Mesodermal cell (in vitro differentiated cells): ENCODE results near the gene LECT2.

Source experiments
- H3K27ac ChIP-seq: 2 replicates; pipeline ENCODE4 v1.7.0; 2013; ENCODE audit warnings: mild to moderate bottlenecking, low read depth, low read length, moderate library complexity; ENCODE audit not compliant: severe bottlenecking
- H3K36me3 ChIP-seq: 2 replicates; pipeline ENCODE4 v1.7.1; 2013; ENCODE audit warnings: mild to moderate bottlenecking, low read length, moderate library complexity; ENCODE audit not compliant: control insufficient read depth, insufficient read depth
- H3K4me1 ChIP-seq: one replicate; pipeline ENCODE4 v1.7.1; 2013; ENCODE audit warnings: mild to moderate bottlenecking, low read length; ENCODE audit not compliant: insufficient read depth, control insufficient read depth, poor library complexity, severe bottlenecking
- H3K4me3 ChIP-seq: 2 replicates; pipeline ENCODE4 v1.7.0; 2013; ENCODE audit warnings: low read length, control low read depth, mild to moderate bottlenecking; ENCODE audit not compliant: insufficient read depth, poor library complexity, severe bottlenecking; ENCODE audit errors: extremely low read depth
- H3K9me3 ChIP-seq: 2 replicates; pipeline ENCODE4 v1.7.1; 2013; ENCODE audit warnings: mild to moderate bottlenecking, low read length, moderate library complexity; ENCODE audit not compliant: control insufficient read depth
- WGBS, 2 experiments: methylation state at CpG; one replicate each; pipeline ENCODE4 v1.1.5; 2013; ENCODE audit warnings: missing lambda C conversion rate in 2 of 2; ENCODE audit not compliant: insufficient coverage in 2 of 2; 5-methylcytosine and 5-hydroxymethylcytosine counted together

LECT2 gene

DNA sequence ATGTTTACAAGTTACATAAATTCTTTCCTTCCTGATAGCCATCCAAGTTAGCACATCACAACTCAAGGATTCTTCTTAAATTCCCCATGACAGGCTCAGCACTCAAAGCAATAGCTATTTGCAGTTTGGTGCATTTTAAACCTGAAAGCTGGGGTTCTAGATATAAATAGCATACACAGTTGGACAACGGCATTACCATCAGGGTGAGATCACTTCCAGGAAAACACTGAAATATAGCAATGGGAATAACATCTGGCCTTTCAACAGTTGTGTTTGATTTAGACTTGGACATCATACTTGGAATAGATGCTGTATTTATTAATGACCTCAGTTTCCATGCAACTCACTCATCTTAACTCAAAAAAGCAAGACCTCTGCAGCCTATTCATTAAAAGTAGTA is 24.7 kb upstream of the LECT2 start:
- 67% methylated on average over 1 of the region's 1 CpG; no CpG with 5 or more reads in 1 of the 2 experiments for WGBS, 2 experiments
- H3K4me3 ChIP-seq = no peak overlapping the region
- H3K36me3 ChIP-seq = no peaks in the 10 kb centered on the region
- no peak overlapping the region for H3K27ac ChIP-seq
- peaks cover 13% of the 10 kb centered on the region for H3K4me1 ChIP-seq
- H3K9me3 ChIP-seq = no peaks in the 10 kb centered on the region

GRCh38 chr5:135978993-135979392 is 24.2 kb upstream of the LECT2 start:
- WGBS, 2 experiments = no CpG with 5 or more reads among the region's 2 CpGs
- H3K4me3 ChIP-seq = no peak overlapping the region
- peaks cover 13% of the 10 kb centered on the region for H3K4me1 ChIP-seq
- H3K9me3 ChIP-seq = no peaks in the 10 kb centered on the region
- H3K36me3 ChIP-seq = no peaks in the 10 kb centered on the region
- no peak overlapping the region for H3K27ac ChIP-seq

DNA sequence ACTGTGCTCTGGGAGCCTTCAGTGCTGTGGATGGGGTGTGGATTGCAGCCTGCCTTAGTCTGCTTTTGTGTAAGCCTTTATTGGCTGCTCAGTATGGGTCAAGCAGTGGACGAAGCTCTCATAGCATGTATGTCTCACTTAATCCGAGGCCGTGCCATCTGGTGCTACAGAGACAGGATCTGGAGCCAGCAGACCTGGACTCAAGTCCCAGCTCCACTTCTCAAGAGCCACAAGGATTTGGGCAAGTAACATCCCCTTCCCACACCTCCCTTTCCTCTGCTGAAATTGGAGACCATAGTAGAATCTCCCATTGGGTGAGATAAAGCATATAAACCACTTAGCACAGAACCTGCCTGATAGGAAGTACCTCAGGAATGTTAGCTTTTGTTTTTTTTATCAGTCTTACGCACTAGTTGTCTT is 23.4 kb upstream of the LECT2 start:
- no peak overlapping the region for H3K27ac ChIP-seq

GRCh38 chr5:135977375-135977928 is 22.7 kb upstream of the LECT2 start:
- Histone ChIP-seq H3K4me3 (no peak overlapping the region), H3K9me3 (no peaks in the 10 kb centered on the region), H3K27ac (no peak overlapping the region), H3K36me3 (no peaks in the 10 kb centered on the region), H3K4me1 (peaks cover 13% of the 10 kb centered on the region)
- 5 to 15% methylated on average over 15 to 17 of the region's 17 CpGs for WGBS, 2 experiments

More for the DNA sequence above, 23.4 kb upstream of the LECT2 start:
- Histone ChIP-seq H3K36me3 (no peaks in the 10 kb centered on the region), H3K4me1 (peaks cover 13% of the 10 kb centered on the region), H3K9me3 (no peaks in the 10 kb centered on the region), H3K4me3 (no peak overlapping the region)
- 100% methylated on average over 3 of the region's 4 CpGs; no CpG with 5 or more reads in 1 of the 2 experiments for WGBS, 2 experiments

DNA sequence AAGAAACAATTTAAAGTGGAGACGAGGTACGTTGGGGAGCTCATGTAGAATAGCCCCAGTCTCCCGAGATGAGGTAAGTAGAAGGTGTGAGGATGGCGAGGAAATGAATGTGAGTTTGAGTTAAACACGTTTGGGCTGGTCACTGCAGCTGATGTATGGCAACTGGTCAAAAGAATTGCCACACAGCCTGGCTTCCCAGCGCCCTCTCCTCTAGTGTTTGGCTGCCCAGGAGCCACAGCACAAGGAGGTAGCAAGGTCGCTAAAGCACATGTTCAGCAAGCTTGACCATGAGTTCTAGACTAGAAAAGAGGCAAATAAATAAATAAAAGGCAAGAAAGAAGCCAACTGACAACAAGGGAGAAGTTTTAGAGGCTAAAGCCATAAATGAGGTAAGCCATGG is 21.4 kb upstream of the LECT2 start:
- Histone ChIP-seq H3K36me3 (no peaks in the 10 kb centered on the region), H3K27ac (no peak overlapping the region), H3K4me3 (no peak overlapping the region), H3K9me3 (no peaks in the 10 kb centered on the region), H3K4me1 (peaks cover 13% of the 10 kb centered on the region)
- WGBS, 2 experiments = 92 to 98% methylated on average over 6 to 7 of the region's 7 CpGs

DNA sequence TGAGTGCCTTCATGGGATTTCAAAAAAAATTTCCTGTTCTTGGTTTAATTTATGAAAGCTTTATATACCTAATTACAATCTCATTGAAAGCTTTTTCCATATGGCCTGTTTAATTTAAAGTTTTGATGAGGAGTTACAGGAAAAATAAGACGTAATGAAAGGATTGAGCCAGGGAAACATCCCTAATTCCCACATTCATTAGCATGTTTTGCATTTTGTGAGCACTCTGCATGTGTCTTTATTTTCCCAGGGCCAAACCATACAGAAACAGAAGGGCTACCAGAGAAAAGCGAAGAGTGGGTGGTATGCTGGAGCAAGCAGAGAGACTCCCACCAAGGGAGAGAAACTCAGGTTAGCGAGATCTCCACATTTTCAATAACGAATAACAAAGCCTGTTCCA is 20.3 kb upstream of the LECT2 start:
- no peaks in the 10 kb centered on the region for H3K9me3 ChIP-seq
- no CpG with 5 or more reads among the region's 4 CpGs for WGBS, 2 experiments
- H3K27ac ChIP-seq = no peak overlapping the region
- H3K4me3 ChIP-seq = no peak overlapping the region
- H3K36me3 ChIP-seq = no peaks in the 10 kb centered on the region
- peaks cover 7% of the 10 kb centered on the region for H3K4me1 ChIP-seq

DNA sequence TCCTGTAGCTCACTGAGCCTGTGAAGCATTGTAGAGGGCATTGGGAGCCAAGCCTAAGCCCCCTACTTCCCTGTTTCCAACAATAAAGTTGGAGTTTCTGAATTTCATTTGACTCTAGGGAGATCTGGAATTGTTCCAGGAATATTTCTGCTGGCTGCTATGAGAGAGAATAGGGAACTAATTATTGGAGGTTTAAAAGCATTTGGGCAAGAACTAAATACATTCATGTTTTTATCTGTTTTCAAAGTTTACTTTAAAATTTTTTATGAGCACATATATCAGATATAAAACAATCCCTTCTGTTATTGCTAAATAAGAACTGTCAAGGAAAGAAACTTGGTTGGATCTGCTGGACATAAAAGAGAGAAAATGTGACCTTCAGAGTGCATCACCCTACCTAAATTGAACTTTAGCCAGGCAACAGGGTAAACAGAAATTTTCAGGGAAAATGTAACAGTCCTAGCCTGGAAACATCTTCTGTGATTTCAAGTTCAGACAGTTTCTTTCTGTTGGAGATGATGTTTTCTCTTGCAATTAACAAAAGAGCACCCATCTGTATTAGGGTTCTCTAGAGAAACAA is 19.3 kb upstream of the LECT2 start:
- Histone ChIP-seq H3K9me3 (no peaks in the 10 kb centered on the region), H3K27ac (no peak overlapping the region), H3K4me1 (no peaks in the 10 kb centered on the region), H3K4me3 (no peak overlapping the region), H3K36me3 (no peaks in the 10 kb centered on the region)

DNA sequence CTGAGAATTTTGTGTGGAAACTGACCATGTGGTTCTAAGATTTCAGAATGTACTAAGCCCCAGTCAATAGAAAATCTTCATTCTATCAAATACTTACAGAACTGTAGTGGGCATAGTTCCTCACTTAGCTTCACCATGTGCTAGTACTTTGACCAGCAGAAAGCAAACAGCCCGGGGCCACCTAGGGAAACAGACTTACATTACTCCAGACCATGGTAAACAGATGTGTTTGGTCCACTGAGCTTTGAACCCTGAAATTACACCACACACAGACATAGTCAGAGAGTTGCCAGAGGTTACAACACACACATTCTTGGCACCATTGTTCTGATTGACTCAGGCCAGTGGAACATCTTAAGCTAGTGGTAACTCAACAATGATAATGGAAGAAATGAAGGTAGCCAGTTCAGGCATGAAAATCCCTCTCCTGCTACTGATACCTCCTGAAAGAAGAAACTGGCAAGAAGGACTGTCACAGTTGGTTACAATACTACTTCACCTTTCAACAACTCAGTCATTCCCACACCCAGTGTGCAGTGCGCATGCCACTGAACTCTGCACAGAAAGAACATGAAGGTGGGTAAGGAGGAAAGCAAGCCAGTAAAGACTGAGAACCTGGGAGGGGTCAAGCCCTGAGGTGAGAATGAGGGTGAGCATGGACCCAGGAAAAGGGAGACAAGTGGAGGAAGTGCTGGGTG is 18.7 kb upstream of the LECT2 start:
- Histone ChIP-seq H3K9me3 (no peaks in the 10 kb centered on the region), H3K36me3 (no peaks in the 10 kb centered on the region), H3K27ac (no peak overlapping the region), H3K4me3 (no peak overlapping the region), H3K4me1 (no peaks in the 10 kb centered on the region)
- WGBS, 2 experiments = 100% methylated on average over 1 of the region's 2 CpGs; no CpG with 5 or more reads in 1 of the 2 experiments

- H3K36me3 ChIP-seq = no peaks in the 10 kb centered on the region
- WGBS, 2 experiments = no CpG with 5 or more reads among the region's 1 CpG
- no peak overlapping the region for H3K4me3 ChIP-seq
- no peaks in the 10 kb centered on the region for H3K4me1 ChIP-seq
- H3K9me3 ChIP-seq = no peaks in the 10 kb centered on the region
- no peak overlapping the region for H3K27ac ChIP-seq
Observed at GRCh38 chr5:135971701-135972100, 16.9 kb upstream of the LECT2 start.

GRCh38 chr5:135966790-135967189 is 12.0 kb upstream of the LECT2 start:
- WGBS, 2 experiments = 94% methylated on average over 3 of the region's 3 CpGs; no CpG with 5 or more reads in 1 of the 2 experiments
- Histone ChIP-seq H3K27ac (no peak overlapping the region), H3K4me3 (no peak overlapping the region), H3K9me3 (no peaks in the 10 kb centered on the region), H3K4me1 (no peaks in the 10 kb centered on the region), H3K36me3 (no peaks in the 10 kb centered on the region)

DNA sequence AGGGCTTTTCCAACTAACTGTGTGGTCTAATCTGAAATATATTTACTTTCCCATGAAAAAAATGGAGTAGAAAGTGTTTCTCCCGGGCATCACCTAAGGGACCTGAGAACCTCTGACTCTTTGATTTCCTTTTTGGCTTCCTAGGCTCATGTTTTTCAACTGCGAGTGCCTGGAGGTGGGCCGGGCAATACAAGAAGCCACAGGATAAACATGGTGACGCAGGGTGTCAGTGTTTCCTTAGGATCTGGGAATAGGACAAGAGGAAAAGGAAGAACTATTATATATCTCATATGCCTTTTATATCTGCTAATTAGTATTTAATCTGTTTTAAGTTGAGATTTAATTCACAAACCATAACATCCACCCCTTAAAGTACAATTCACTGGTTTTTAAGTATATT is 11.4 kb upstream of the LECT2 start:
- 58% methylated on average over 2 of the region's 4 CpGs; no CpG with 5 or more reads in 1 of the 2 experiments for WGBS, 2 experiments
- H3K4me3 ChIP-seq = no peak overlapping the region

More for the DNA sequence above, 11.4 kb upstream of the LECT2 start:
- no peaks in the 10 kb centered on the region for H3K9me3 ChIP-seq
- no peaks in the 10 kb centered on the region for H3K36me3 ChIP-seq
- no peak overlapping the region for H3K27ac ChIP-seq
- no peaks in the 10 kb centered on the region for H3K4me1 ChIP-seq
